Right atrium auricular region (tissue), 2 donors: ENCODE results near the gene INPP5A. TPM values are rescaled to one million over a fixed set of nuclear protein-coding genes. Genes with fewer than 3 reads are reported as not detected.

ENCODE experiments used
- DNase-seq: peaks from one replicate; pipeline ENCODE4 v3.0.0-alpha.2; 2019; ENCODE audit warnings: low spot score
- H3K27ac ChIP-seq, 2 donors: fragments of 200-600 bp; sonication (generic); 1 replicate in 1 of 2; 2 replicates in 1 of 2; pipeline ENCODE4 v1.5.1; 2016 to 2019
- H3K27me3 ChIP-seq, 2 donors: fragments of 200-600 bp; sonication (generic); one replicate each; pipeline versions ENCODE4 v1.5.1 to v1.6.0; 2017 to 2019
- H3K36me3 ChIP-seq: fragments of 200-600 bp; sonication (generic); one replicate; pipeline ENCODE4 v1.5.1; 2016
- H3K4me1 ChIP-seq, 2 donors: fragments of 200-600 bp; sonication (generic); one replicate each; pipeline versions ENCODE4 v1.5.1 to v1.6.0; 2017 to 2019
- H3K4me3 ChIP-seq, 2 donors: fragments of 200-600 bp; sonication (generic); 1 replicate in 1 of 2; 2 replicates in 1 of 2; pipeline ENCODE4 v1.5.1; 2017 to 2019; ENCODE audit warnings: mild to moderate bottlenecking in 1 of 2, moderate library complexity in 1 of 2
- H3K9me3 ChIP-seq, 2 donors: fragments of 200-600 bp; sonication (generic); one replicate each; pipeline ENCODE4 v1.5.1; 2019
- total RNA-seq, 2 donors: library from RNA; depleted of rRNA; stranded (reverse); fragments of >200 nt; gene quantifications; one replicate each; pipeline ENCODE4 v1.1.0, GENCODE V29; 2016
- TF ChIP-seq, protein P1 (sequence below), 2 donors: fragments of 200-600 bp; sonication (generic); IDR thresholded peaks; one replicate each; pipeline ENCODE4 v1.5.1; 2019; ENCODE audit warnings: antibody characterized with exemption in 2 of 2

Gene INPP5A
- total RNA-seq, 2 donors from 2014 or later, result 116 to 143 TPM

DNA sequence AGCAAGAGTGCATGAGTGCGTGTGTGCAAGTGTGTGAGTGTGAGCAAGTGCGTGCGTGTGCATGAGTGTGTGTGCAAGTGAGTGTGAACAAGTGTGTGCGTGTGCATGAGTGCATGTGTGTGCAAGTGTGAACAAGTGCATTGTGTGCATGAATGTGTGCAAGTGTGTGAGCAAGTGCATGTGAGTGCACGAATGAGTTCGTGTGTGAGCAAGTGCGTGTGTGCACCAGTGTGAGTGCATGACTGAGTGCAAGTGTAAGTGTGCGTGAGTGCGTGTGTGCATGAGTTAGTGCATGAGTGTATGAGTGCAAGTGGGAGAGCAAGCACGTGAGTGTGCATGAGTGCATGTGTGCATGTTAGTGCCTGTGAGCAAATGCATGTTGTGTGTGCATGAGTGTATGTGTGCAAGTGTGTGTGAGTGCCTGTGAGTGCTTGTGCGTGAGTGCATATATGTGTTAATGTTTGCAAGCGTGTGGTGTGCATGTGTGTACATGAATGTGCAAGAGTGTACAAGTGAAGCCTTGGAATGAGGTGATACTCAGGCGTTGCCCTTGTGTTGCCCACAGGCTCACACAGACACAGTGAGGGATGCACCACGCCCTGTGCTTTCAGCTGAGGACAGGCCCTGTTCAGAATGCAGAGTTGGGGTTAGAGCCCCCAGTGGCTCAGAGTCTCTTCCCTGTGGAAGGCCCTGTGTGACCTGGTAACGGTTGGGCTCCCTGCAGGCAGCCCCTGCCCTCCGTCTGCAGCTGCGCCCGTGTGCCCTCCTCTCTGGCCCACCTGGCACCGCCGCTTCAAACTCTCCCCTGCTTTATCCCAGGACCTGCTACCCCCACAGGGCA, 151.2 kb downstream of the INPP5A start:
- no peak overlapping the region for H3K27ac ChIP-seq
- H3K9me3 ChIP-seq, result no peaks in the 10 kb centered on the region
- TF ChIP-seq, protein P1, sequence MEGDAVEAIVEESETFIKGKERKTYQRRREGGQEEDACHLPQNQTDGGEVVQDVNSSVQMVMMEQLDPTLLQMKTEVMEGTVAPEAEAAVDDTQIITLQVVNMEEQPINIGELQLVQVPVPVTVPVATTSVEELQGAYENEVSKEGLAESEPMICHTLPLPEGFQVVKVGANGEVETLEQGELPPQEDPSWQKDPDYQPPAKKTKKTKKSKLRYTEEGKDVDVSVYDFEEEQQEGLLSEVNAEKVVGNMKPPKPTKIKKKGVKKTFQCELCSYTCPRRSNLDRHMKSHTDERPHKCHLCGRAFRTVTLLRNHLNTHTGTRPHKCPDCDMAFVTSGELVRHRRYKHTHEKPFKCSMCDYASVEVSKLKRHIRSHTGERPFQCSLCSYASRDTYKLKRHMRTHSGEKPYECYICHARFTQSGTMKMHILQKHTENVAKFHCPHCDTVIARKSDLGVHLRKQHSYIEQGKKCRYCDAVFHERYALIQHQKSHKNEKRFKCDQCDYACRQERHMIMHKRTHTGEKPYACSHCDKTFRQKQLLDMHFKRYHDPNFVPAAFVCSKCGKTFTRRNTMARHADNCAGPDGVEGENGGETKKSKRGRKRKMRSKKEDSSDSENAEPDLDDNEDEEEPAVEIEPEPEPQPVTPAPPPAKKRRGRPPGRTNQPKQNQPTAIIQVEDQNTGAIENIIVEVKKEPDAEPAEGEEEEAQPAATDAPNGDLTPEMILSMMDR (IDR thresholded peaks at IDR 0.05), result no peak
- no peaks in the 10 kb centered on the region for H3K27me3 ChIP-seq
- H3K4me1 ChIP-seq, result peaks cover 0 to 23% of the 10 kb centered on the region in 2 donors
- no peak overlapping the region for H3K4me3 ChIP-seq
- no peak for DNase-seq
- H3K36me3 ChIP-seq, result peaks cover 13% of the 10 kb centered on the region

DNA sequence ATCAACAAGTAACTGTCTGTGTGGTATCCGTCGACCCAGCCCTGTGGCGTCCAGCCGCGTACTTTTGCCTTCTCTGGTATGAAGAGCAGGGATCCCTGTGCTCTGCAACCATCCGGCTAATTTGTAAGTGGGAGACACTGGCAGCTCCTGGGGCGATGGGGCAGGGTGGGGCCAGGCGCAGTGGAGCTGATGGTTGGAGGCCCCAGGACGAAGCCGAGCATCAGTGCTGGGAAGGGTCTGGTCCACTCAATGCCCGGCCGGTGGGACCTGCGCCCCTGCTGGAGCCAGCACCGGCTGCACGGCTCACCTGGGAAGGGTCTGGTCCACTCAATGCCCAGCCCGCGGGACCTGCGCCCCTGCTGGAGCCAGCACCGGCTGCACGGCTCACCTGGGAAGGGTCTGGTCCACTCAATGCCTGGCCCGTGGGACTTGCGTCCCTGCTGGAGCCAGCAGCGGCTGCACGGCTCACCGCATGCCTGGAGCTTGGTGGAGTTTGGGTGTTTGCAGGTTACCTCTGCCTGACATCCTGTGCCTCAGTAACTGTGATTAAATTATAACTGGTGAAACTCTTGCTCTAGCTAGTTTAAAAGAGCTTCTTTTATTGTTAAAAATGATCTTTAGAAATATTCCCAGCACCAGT, 152.3 kb downstream of the INPP5A start:
- TF ChIP-seq, protein P1 (IDR thresholded peaks at IDR 0.05), result no peak
- no peak for DNase-seq
- peaks cover 0 to 3% of the 10 kb centered on the region in 2 donors for H3K9me3 ChIP-seq
- H3K27ac ChIP-seq, result no peak overlapping the region
- no peak overlapping the region for H3K4me3 ChIP-seq
- peaks cover 13% of the 10 kb centered on the region for H3K36me3 ChIP-seq
- H3K4me1 ChIP-seq, result peaks cover 0 to 13% of the 10 kb centered on the region in 2 donors
- no peaks in the 10 kb centered on the region for H3K27me3 ChIP-seq

DNA sequence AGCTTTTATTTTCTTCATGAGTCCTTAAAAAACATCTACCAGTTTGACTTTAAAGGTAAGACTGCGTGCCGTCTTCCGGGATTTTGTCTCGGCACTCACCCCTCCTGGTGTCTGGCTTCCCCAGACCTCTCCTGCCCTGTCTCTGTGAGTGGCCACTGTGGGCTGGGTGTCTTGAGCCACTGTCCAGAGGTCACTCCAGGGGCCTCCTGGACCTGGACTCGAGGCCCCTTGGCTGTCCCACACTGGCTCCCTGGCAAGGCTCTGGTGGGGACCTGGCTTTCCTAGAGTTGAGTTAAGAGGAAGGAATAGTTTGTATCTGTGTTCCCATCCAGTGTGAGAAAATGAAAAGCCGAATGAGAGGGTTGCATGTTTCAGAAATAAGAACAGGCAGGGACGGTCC, 152.8 kb downstream of the INPP5A start:
- no peak for DNase-seq
- TF ChIP-seq, protein P1 (IDR thresholded peaks at IDR 0.05), result no peak
- peaks cover 13% of the 10 kb centered on the region for H3K36me3 ChIP-seq
- no peak overlapping the region for H3K27ac ChIP-seq
- peaks cover 0 to 7% of the 10 kb centered on the region in 2 donors for H3K4me1 ChIP-seq
- peaks cover 0 to 9% of the 10 kb centered on the region in 2 donors for H3K9me3 ChIP-seq
- no peaks in the 10 kb centered on the region for H3K27me3 ChIP-seq
- no peak overlapping the region for H3K4me3 ChIP-seq

DNA sequence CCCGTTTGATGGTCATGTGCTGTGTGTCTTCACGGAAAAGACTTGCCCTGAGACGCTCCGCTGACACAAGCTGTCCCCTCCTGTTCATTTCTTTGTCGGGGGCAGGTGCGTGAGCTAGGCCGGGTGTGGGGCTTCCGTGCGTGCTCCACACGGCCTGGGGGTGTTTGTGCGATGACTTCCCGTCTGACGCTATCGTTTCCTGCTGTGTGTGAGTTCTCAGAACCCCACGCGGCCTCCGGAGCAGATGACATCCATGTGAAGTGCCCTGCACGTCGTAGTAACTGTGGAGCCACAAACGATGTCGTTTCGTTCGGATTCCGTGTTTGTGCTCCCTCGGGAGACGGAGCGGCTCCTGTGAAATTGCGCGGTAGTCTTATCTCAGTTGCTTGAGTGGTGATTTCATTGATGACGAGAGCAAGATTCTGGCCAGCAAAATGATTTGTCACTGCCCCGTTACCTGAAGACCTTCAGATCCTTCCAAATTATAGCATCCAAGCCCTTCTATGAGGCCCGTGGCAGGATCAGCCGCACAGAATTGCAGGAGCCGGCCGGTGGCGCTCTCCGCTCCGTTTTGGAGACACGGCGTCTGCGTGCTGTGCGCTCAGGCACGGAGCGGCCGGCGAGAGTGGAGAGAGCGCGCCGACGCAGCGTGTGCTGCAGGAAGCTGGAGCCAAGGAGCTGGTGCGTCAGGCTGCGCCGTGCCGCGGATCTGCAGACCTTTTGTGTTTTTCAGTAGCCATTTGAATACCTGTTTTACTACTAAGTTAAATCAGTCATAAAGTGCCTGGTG, 153.4 kb downstream of the INPP5A start:
- H3K27me3 ChIP-seq, result no peaks in the 10 kb centered on the region
- TF ChIP-seq, protein P1 (IDR thresholded peaks at IDR 0.05), result no peak

DNA sequence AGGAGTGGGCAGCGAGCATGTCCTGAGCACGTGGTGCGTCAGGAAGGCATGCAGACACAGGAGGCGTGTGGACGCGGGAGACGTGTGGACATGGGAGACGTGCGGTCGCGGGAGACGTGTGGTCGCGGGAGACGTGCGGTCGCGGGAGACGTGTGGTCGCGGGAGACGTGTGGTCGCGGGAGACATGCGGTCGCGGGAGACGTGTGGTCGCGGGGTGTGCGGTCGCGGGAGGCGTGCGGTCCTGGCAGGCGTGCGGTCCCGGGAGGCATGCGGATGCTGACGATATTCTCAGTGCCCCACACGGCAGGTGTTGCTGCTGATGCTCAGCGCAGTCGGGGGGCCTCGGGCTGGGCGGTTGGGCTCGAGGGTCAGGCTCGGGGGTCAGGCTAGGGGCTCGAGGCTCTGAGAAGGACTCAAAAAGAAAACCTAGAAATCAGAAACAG, 154.1 kb downstream of the INPP5A start:
- H3K36me3 ChIP-seq, result peaks cover 13% of the 10 kb centered on the region
- TF ChIP-seq, protein P1 (IDR thresholded peaks at IDR 0.05), result no peak
- no peak overlapping the region for H3K27ac ChIP-seq
- H3K27me3 ChIP-seq, result no peaks in the 10 kb centered on the region
- no peak for DNase-seq
- no peaks in the 10 kb centered on the region for H3K4me1 ChIP-seq
- H3K9me3 ChIP-seq, result peaks cover 0 to 9% of the 10 kb centered on the region in 2 donors
- H3K4me3 ChIP-seq, result no peak overlapping the region

More for the DNA sequence above, 153.4 kb downstream of the INPP5A start:
- DNase-seq, result no peak
- Histone ChIP-seq H3K4me1 (peaks cover 0 to 1% of the 10 kb centered on the region in 2 donors), H3K9me3 (peaks cover 0 to 9% of the 10 kb centered on the region in 2 donors), H3K36me3 (peaks cover 13% of the 10 kb centered on the region), H3K27ac (no peak overlapping the region), H3K4me3 (no peak overlapping the region)
